GM12864 (cell line): Measurements from ENCODE around the gene HOXB1.
"Not testable (repeated sequence)": the region's sequence is repeated elsewhere in the genome, so short reads cannot be mapped to it uniquely, and the experiment has no call there.

Source experiments
- DNase-seq: peaks from one replicate; pipeline ENCODE4 v3.0.0-alpha.2; 2011; ENCODE audit warnings: low read depth
- H3K4me3 ChIP-seq: 2 replicates; pipeline ENCODE4 v1.5.1; 2011; ENCODE audit warnings: mild to moderate bottlenecking, low read depth, low read length, control low read depth
- TF ChIP-seq, protein P1 (sequence below): IDR thresholded peaks from 2 replicates; pipeline ENCODE4 v1.5.1; 2011; ENCODE audit warnings: low read depth, mild to moderate bottlenecking, moderate library complexity, low read length, control low read depth, inconsistent platforms; ENCODE audit errors: missing control alignments

HOXB1 gene

DNA sequence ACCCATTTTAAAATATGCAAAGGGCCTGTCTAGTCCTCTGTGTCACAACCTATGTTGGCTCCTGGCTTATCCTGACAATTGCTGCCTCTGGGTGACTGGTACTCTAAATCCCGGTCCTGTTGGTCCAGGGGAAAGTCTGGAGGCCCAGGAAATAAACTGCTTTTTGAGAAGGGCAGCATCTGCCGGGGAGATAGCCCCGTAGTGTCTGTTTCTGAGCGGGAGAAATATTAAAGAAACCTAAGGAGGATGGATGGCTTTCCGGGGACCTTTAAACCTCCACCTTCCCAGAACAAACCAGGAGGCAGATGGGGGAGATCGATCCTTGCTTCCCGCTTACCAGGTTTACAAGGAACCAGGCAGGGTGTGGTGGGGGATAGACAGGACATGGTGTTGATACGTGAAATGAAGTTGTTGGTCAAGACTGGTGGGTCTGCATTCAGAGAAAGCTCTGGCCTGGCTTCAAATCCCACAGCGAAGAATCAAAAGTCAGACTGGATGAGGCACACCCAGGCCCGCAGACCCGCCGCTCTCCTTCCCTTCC lies 10.3 kb upstream of the HOXB1 start:
- TF ChIP-seq, protein P1, sequence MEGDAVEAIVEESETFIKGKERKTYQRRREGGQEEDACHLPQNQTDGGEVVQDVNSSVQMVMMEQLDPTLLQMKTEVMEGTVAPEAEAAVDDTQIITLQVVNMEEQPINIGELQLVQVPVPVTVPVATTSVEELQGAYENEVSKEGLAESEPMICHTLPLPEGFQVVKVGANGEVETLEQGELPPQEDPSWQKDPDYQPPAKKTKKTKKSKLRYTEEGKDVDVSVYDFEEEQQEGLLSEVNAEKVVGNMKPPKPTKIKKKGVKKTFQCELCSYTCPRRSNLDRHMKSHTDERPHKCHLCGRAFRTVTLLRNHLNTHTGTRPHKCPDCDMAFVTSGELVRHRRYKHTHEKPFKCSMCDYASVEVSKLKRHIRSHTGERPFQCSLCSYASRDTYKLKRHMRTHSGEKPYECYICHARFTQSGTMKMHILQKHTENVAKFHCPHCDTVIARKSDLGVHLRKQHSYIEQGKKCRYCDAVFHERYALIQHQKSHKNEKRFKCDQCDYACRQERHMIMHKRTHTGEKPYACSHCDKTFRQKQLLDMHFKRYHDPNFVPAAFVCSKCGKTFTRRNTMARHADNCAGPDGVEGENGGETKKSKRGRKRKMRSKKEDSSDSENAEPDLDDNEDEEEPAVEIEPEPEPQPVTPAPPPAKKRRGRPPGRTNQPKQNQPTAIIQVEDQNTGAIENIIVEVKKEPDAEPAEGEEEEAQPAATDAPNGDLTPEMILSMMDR = no peak
- H3K4me3 ChIP-seq = no peak overlapping the region
- DNase-seq = no peak

DNA sequence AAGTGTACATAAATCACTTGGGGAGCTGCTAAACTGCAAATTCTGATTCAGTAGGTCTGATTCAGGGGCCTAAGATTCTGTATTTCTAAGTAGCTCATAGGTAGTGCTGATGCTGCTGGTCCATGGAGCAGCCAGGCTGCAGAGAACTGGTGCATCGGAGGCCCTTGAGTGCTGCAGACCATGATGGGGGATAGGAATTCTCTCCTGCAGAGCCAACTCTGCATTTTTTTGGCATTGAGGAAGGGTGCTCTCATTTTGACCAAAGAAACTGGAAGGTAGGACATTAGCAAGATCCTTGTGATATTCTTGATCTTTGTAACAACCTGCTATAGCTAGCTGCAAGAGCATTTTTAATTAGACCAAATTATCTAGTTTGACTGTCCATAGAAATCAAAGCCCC lies 9.4 kb upstream of the HOXB1 start:
- TF ChIP-seq, protein P1 = no peak
- DNase-seq = no peak
- H3K4me3 ChIP-seq = no peak overlapping the region

DNA sequence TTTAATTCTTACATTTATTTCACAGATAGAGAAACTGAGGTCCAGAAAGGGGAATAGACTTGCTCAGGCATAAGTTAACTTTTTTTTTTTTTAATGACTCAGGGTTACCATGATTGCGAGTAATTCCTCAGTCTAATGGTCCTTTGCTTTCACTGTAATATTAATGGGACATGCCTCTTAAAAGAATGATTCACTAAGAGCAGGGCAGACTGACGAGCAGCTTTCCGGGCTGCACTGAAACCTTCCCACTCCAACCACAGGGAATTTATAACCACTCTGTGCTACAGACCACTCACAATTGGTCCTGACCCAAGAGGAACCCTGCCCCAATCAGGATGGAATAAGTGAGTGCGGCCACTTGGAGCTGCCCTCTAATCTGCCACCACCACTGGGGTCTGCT lies 8.4 kb upstream of the HOXB1 start:
- DNase-seq = no peak
- H3K4me3 ChIP-seq = no peak overlapping the region
- TF ChIP-seq, protein P1 = no peak

DNA sequence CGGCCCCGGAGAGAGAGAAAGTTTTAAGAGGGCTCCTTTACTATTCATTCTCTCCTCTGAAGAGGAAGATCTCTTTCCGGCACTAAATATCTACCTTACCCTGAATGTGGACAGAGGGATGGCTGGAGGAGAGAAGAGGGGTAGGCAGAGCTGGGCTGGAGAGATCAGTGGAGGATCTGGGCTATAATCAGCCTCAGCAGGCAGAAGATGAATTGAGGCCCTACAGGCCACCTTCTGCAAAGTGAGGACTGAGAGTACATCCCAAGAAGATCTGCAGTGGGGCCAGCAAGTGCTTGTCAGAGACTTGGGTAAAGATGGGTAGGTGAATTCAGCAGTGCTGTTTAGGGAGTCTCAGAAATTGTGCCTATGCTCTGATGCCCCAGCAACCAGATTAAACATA lies 6.5 kb upstream of the HOXB1 start:
- H3K4me3 ChIP-seq = no peak overlapping the region
- TF ChIP-seq, protein P1 = no peak
- DNase-seq = no peak

DNA sequence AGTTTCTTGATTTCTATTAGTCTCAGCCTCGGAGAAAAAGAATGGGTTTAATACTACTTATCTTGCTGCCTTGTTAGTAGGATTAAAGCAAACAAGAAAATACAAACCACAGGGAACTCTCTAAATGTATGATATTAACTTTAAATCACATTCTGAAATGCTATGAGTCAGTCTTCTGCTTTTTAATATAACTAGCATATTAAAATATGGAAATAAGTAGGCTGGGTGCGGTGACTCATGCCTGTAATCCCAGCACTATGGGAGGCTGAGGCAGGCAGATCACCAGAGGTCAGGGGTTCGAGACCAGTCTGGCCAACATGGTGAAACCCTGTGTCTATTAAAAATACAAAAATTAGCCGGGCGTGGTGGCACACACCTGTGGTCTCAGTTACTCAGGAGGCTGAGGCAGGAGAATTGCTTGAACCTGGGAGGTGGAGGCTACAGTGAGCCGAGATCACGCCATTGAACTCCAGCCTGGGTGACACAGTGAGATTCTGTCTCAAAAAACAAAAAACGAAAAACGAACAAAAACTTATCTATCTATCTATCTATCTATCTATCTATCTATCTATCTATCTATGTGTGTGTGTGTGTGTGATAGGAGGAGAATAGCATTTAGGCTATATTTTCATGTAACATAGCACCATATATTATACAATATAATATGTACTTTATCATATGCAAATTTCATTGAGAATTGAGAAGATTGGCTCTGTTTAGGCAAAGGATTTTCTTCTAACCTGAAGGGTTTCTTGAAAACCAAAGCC lies 5.2 kb upstream of the HOXB1 start:
- not testable (repeated sequence) for H3K4me3 ChIP-seq, DNase-seq

DNA sequence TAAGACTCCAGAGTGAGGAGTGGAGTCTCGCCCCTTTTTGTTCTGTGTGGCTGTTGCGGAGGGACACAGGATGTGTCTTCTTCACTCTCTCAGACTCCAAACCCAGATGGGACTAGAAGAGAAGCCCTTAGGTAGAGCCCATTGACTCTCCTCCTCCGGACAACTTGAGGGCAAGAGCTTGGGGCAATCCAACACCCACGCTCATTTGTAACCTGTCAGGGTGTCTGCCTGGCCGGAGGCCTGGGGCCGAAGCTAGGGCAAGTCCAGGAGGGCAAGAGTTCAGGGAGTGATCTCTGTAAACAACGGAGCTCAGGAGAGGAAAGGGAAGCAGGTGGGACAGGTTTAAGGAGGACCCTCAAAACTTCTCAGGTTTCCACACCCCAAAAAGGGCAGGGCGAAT lies 1.4 kb upstream of the HOXB1 start:
- TF ChIP-seq, protein P1 = no peak
- DNase-seq = no peak
- H3K4me3 ChIP-seq = no peak overlapping the region

DNA sequence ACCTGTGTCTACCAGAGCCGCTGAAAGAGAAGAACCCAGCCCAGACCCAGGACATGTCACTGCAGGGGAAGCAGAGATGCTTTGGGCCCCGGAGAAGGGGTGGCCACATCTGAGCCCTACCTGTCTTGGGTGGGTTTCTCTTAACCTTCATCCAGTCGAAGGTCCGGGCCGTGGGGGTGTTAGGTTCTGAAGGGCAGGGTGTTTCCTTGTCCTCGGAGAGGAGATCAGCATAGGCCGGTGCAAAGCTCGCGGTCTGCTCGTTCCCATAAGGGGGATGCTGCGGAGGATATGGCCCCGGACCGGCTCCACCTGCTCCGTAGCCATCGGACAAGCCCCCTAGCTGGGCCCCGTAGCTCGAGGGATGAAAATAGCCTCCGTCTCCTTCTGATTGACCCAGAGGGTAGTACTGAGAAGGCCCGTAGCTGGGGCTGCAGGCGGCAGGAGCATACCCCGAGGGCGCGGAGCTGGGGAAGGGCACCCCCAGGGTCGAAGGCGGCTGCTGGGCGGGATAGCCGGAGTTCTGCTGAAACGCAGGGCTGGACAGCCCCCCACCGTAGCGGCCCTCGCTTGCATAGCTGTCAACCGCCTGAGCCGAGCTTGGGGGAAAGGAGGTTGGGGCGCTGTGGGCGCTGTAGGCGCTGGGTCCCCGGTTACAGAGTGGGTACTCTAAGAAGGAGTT lies 464 bp downstream of the HOXB1 start:
- H3K4me3 ChIP-seq = no peak overlapping the region
- DNase-seq = no peak
- TF ChIP-seq, protein P1 = no peak
